Measurements from ENCODE around the gene TXK.

The TXK gene

DNA sequence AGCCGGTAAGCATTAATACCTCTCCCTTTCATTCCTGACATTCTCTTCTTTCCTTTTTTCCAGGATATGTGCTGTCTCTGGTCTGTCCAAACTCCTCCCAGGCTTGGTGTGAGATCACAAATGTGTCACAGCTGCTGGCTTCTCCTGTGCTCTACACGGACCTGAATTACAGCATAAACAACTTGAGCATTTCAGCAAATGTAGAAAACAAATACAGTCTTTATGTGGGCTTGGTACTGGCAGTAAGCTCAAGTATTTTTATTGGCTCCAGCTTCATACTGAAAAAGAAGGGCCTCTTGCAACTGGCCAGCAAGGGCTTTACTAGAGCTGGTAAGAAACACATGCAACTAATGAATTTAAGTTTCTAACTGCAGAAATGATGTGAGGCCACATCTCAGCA lies 109.0 kb downstream of the TXK start:
- H3K9ac ChIP-seq (ENCODE audit: low read length): no peak overlapping the region
- H3K4me1 ChIP-seq (ENCODE audit: control insufficient read depth, insufficient read depth, low read length): no peaks in the 10 kb centered on the region
- no peaks in the 10 kb centered on the region for H3K9me3 ChIP-seq (ENCODE audit: control insufficient read depth, low read length)
- no peaks in the 10 kb centered on the region for H3K36me3 ChIP-seq (ENCODE audit: control insufficient read depth, insufficient read depth, low read length)
- no peak overlapping the region for H3K4me3 ChIP-seq (ENCODE audit: low read length)
- no peaks in the 10 kb centered on the region for H3K27me3 ChIP-seq (ENCODE audit: control insufficient read depth, insufficient read depth, low read length)

DNA sequence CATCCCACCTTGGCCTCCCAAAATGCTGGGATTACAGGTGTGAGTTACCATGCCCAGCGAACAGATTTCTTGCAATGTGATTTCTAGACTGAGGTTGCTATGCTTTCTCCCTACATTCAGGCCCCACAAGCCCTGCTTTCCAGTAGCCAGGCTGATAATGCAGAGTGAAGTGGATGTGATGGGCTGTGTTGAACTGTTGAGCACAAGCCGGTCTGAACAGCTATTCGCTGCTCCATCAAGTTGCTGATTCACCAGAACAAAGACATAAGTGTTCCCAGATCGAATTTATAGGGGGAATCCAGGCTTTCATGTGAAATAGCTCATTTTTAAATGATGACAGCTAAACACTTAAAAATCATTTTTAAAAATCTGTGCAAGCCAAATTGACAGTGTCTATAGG lies 109.5 kb downstream of the TXK start:
- no peak overlapping the region for H3K4me3 ChIP-seq (ENCODE audit: low read length)
- H3K4me1 ChIP-seq (ENCODE audit: control insufficient read depth, insufficient read depth, low read length): no peaks in the 10 kb centered on the region
- no peaks in the 10 kb centered on the region for H3K9me3 ChIP-seq (ENCODE audit: control insufficient read depth, low read length)
- no peaks in the 10 kb centered on the region for H3K27me3 ChIP-seq (ENCODE audit: control insufficient read depth, insufficient read depth, low read length)
- H3K9ac ChIP-seq (ENCODE audit: low read length): no peak overlapping the region
- no peaks in the 10 kb centered on the region for H3K36me3 ChIP-seq (ENCODE audit: control insufficient read depth, insufficient read depth, low read length)

DNA sequence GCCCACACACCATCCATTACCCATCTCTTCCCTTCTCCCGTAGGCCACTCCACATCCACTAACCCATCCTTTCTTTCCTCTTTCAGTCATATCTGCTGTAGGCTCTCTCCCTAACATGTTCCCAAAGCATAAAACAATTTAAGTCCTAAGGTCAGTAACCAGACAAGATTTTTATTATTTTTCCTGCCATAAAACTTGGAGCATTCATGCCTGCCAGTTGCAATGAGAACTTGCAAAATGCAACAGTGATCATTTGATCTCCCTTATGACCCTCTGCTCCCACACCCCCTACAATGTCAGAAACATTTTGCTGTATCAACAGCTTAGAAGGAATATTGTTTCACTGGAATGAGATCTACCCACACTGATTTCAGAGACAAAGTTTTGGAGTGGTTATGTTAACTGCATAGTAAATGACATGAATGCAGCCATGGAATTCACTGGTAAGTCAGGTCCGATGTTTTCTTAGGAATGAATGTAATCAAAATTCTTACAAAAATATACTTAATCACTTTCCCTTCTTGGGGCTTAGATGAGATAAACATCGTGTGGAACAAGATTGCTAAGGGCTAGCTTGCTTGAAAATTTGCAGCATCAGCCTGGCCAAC lies 111.8 kb downstream of the TXK start:
- H3K4me3 ChIP-seq (ENCODE audit: low read length): no peak overlapping the region
- peaks cover 9% of the 10 kb centered on the region for H3K4me1 ChIP-seq (ENCODE audit: control insufficient read depth, insufficient read depth, low read length)
- H3K9me3 ChIP-seq (ENCODE audit: control insufficient read depth, low read length): no peaks in the 10 kb centered on the region
- no peak overlapping the region for H3K9ac ChIP-seq (ENCODE audit: low read length)
- no peaks in the 10 kb centered on the region for H3K27me3 ChIP-seq (ENCODE audit: control insufficient read depth, insufficient read depth, low read length)
- H3K36me3 ChIP-seq (ENCODE audit: control insufficient read depth, insufficient read depth, low read length): no peaks in the 10 kb centered on the region

DNA sequence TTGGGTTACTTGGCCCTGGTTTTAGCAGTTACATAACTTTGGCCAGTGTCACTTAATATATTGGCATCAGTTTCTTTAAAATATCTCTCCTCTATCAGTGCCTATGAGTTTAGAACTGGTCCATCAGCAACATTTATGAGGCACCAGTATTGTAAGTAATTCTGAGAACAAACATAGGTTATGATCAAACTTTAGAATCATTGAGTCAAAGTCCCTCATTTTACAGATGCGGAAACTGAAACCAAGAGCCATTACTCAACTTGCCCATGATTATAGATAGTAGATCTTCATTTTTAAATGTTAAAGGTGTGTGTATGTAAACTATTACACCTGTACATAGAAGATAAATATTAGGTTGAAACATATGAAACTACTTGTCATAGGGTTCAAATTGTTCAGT lies 113.0 kb downstream of the TXK start:
- no peaks in the 10 kb centered on the region for H3K9me3 ChIP-seq (ENCODE audit: control insufficient read depth, low read length)
- peaks cover 11% of the 10 kb centered on the region for H3K4me1 ChIP-seq (ENCODE audit: control insufficient read depth, insufficient read depth, low read length)
- no peaks in the 10 kb centered on the region for H3K27me3 ChIP-seq (ENCODE audit: control insufficient read depth, insufficient read depth, low read length)
- no peak overlapping the region for H3K4me3 ChIP-seq (ENCODE audit: low read length)
- no peaks in the 10 kb centered on the region for H3K36me3 ChIP-seq (ENCODE audit: control insufficient read depth, insufficient read depth, low read length)
- no peak overlapping the region for H3K9ac ChIP-seq (ENCODE audit: low read length)

DNA sequence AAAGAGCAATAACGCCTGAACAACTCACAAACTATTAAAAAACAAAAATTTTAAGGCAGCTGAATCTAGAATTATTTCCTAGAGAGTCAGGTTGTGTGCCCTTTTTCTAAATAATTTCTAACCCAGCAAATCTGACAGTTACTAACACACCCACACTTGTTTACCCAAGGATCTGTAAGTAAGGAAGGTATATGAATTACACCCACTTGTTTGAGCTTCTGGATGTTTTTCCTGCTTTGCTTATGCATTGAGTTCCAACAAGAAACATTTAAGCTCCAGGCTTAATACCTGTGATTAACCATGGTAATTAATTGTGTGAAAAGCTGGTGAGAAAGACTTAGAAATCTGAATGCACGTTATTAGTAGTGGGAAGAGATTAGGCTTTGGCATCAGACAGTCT lies 115.9 kb downstream of the TXK start:
- Histone ChIP-seq H3K27me3 (ENCODE audit: control insufficient read depth, insufficient read depth, low read length) (no peaks in the 10 kb centered on the region), H3K4me3 (ENCODE audit: low read length) (peak overlapping the region; percentile 18), H3K36me3 (ENCODE audit: control insufficient read depth, insufficient read depth, low read length) (no peaks in the 10 kb centered on the region), H3K4me1 (ENCODE audit: control insufficient read depth, insufficient read depth, low read length) (peaks cover 21% of the 10 kb centered on the region), H3K9me3 (ENCODE audit: control insufficient read depth, low read length) (no peaks in the 10 kb centered on the region), H3K9ac (ENCODE audit: low read length) (no peak overlapping the region)

DNA sequence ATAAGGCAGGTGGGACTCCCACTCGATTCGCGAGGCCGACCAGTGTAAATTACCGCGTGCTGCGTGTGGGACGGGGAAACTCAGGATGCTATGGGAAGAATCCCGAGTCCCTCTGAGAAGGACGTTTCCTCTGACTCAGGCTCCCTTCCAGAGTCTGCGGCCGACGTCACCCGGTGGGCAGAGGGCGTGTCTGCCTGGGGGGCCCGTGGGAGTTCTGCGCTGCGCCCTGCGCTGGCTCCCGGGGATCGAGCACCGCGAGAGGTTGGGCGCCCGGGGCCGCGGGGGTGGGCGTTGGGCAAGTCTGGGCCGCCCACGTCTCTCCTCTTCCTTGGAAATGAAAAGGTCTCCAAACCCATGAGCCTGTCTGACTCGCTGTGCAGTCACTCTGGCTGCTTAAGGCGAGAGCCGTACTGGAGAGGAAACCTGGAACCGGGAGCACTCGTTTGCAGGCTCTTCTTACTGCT lies 116.9 kb downstream of the TXK start:
- Histone ChIP-seq H3K9me3 (ENCODE audit: control insufficient read depth, low read length) (no peaks in the 10 kb centered on the region), H3K36me3 (ENCODE audit: control insufficient read depth, insufficient read depth, low read length) (no peaks in the 10 kb centered on the region), H3K4me1 (ENCODE audit: control insufficient read depth, insufficient read depth, low read length) (peaks cover 21% of the 10 kb centered on the region), H3K27me3 (ENCODE audit: control insufficient read depth, insufficient read depth, low read length) (no peaks in the 10 kb centered on the region), H3K4me3 (ENCODE audit: low read length) (peak overlapping the region; percentile 56), H3K9ac (ENCODE audit: low read length) (peak overlapping the region; percentile 71)

Measured in mucosa of stomach (tissue), 1 donor.